K562 (cell line): ENCODE data around the gene ALG14. TPM values are rescaled to one million over a fixed set of nuclear protein-coding genes. Genes with fewer than 3 reads are reported as not detected.

Source experiments
- ARNT ChIP-seq, 2 experiments: fragments of 450-650 bp; IDR thresholded peaks; 2 replicates each; pipeline ENCODE4 v1.6.1; 2016; ENCODE audit warnings: mild to moderate bottlenecking in 1 of 2
- KHSRP ChIP-seq: fragments of 450-650 bp; IDR thresholded peaks from 2 replicates; pipeline ENCODE4 v1.6.1; 2017
- MAFK ChIP-seq: IDR thresholded peaks from 2 replicates; pipeline ENCODE4 v1.6.1; 2011; ENCODE audit warnings: low read length, improper control_type of control experiment
- MECOM ChIP-seq: fragments of 250-450 bp; sonication (Bioruptor Pico); IDR thresholded peaks from 2 replicates; pipeline ENCODE4 v1.8.0; 2022; ENCODE audit warnings: inconsistent platforms
- MYC ChIP-seq, 2 experiments: fragments of 250-450 bp in 1 of 2; sonication (Bioruptor Pico) in 1 of 2; IDR thresholded peaks; 2 replicates each; pipeline versions ENCODE4 v1.5.1 to v1.6.1; 2012 to 2021; ENCODE audit warnings: low read depth in 2 of 2, borderline replicate concordance in 1 of 2, improper control_type of control experiment in 1 of 2, low read length in 1 of 2, mild to moderate bottlenecking in 1 of 2, moderate library complexity in 1 of 2
- NR2C2 ChIP-seq, 2 experiments: fragments of 200-800 bp in 1 of 2; sonication (Bioruptor generic) in 1 of 2; sonication (generic) in 1 of 2; formaldehyde crosslinking in 1 of 2; IDR thresholded peaks; 2 replicates each; pipeline versions ENCODE4 v1.6.1 to v1.8.0; 2016 to 2022; ENCODE audit warnings: mild to moderate bottlenecking in 1 of 2, missing compliant biosample characterization in 1 of 2, missing genetic modification characterization in 1 of 2, missing genetic modification reagents in 1 of 2
- PHB2 ChIP-seq: fragments of 450-650 bp; IDR thresholded peaks from 2 replicates; pipeline ENCODE4 v1.6.1; 2017; ENCODE audit warnings: low read depth
- PURB ChIP-seq: sonication (generic); formaldehyde crosslinking; IDR thresholded peaks from 2 replicates; pipeline ENCODE4 v1.9.0; 2021; ENCODE audit warnings: low read depth, mild to moderate bottlenecking, missing genetic modification reagents
- TOE1 ChIP-seq, 2 experiments: fragments of 450-650 bp in 1 of 2; sonication (generic) in 1 of 2; formaldehyde crosslinking in 1 of 2; IDR thresholded peaks; 2 replicates each; pipeline versions ENCODE4 v1.7.1 to v1.8.0; 2016 to 2022; ENCODE audit warnings: borderline replicate concordance in 2 of 2, mild to moderate bottlenecking in 2 of 2, antibody characterized with exemption in 1 of 2, inconsistent platforms in 1 of 2, low read depth in 1 of 2, missing genetic modification reagents in 1 of 2, moderate library complexity in 1 of 2
- YY1 ChIP-seq, 3 experiments: IDR thresholded peaks; 2 replicates each; pipeline ENCODE4 v1.6.1; 2011; ENCODE audit warnings: low read length in 2 of 3, mild to moderate bottlenecking in 2 of 3, moderate library complexity in 2 of 3, borderline replicate concordance in 1 of 3, control low read depth in 1 of 3, low read depth in 1 of 3; ENCODE audit not compliant: insufficient read depth in 3 of 3, insufficient replicate concordance in 2 of 3, control insufficient read depth in 1 of 3, insufficient read length in 1 of 3; ENCODE audit errors: extremely low read depth in 1 of 3
- polyA plus RNA-seq, 8 experiments: library from polyadenylated mRNA; depleted of rRNA in 4 of 8; stranded (reverse) in 5 of 8; unstranded in 3 of 8; fragments of >200 nt; fragmentation: Nextera tagmentation in 2 of 8; fragmentation: Illumina TruSeq in 1 of 8; extraction: Ambion mirVana in 2 of 8; extraction: Trizol in 1 of 8; gene quantifications; 2 replicates each; pipeline versions ENCODE4 v1.2.1 to v1.2.3, GENCODE V29; 2011 to 2014; ENCODE audit warnings: inconsistent platforms in 1 of 8, missing spikeins in 1 of 8
- total RNA-seq, 7 experiments: library from RNA; depleted of rRNA in 6 of 7; stranded (reverse); fragments of >200 nt in 6 of 7; fragmentation: Illumina TruSeq in 2 of 7; extraction: Trizol in 2 of 7; gene quantifications; 2 replicates each; pipeline versions ENCODE4 v1.2.1 to v1.2.3, GENCODE V29; 2011 to 2021; ENCODE audit warnings: low replicate concordance in 1 of 7
- TF ChIP-seq, protein P1 (sequence below): fragments of 250-450 bp; sonication (Bioruptor Pico); IDR thresholded peaks from 2 replicates; pipeline ENCODE4 v1.8.0; 2022; ENCODE audit warnings: inconsistent platforms
- TF ChIP-seq, protein P2 (sequence below): fragments of 450-650 bp; formaldehyde crosslinking; IDR thresholded peaks from 2 replicates; pipeline ENCODE4 v1.4.0; 2020; ENCODE audit warnings: mild to moderate bottlenecking, moderate library complexity
- TF ChIP-seq, protein P3 (sequence below): fragments of 450-650 bp; IDR thresholded peaks from 2 replicates; pipeline ENCODE4 v1.6.1; 2016
- TF ChIP-seq, protein P4 (sequence below): fragments of 200-400 bp; formaldehyde crosslinking; IDR thresholded peaks from 2 replicates; pipeline ENCODE4 v1.6.1; 2017; ENCODE audit warnings: mild to moderate bottlenecking, low read depth, low read length, moderate library complexity
- TF ChIP-seq, protein P5 (sequence below): sonication (generic); formaldehyde crosslinking; IDR thresholded peaks from 2 replicates; pipeline ENCODE4 v1.8.0; 2022; ENCODE audit warnings: mild to moderate bottlenecking, missing genetic modification reagents

Gene ALG14
- total and polyA plus RNA-seq, 9 of the 15 experiments (the other 6 are each of a cell fraction or from before 2014, with no cell fraction given): 2.8 to 16.2 (median 4.9) TPM

DNA sequence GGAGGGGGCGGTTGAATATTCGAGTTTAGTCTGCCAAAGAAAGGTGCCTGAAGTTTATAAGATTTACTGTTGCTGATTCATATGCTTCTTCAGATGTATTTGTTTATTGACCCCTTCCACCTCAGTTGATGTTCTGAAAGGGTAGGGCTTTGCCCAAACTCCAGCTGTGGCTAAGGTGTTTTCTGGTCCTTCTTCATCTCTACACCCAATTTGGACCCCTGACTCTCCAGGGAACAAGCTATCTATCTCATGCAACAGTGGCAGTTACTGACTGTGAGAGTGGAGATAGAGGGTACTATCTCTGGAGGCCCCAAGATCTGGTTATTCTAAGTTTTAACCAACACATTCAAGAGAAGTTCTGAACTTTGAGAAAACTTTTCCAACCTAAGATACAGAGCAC is 12.6 kb upstream of the ALG14 start (continued):
- TF ChIP-seq, protein P1, sequence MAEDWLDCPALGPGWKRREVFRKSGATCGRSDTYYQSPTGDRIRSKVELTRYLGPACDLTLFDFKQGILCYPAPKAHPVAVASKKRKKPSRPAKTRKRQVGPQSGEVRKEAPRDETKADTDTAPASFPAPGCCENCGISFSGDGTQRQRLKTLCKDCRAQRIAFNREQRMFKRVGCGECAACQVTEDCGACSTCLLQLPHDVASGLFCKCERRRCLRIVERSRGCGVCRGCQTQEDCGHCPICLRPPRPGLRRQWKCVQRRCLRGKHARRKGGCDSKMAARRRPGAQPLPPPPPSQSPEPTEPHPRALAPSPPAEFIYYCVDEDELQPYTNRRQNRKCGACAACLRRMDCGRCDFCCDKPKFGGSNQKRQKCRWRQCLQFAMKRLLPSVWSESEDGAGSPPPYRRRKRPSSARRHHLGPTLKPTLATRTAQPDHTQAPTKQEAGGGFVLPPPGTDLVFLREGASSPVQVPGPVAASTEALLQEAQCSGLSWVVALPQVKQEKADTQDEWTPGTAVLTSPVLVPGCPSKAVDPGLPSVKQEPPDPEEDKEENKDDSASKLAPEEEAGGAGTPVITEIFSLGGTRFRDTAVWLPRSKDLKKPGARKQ: no peak
- TF ChIP-seq, protein P2, sequence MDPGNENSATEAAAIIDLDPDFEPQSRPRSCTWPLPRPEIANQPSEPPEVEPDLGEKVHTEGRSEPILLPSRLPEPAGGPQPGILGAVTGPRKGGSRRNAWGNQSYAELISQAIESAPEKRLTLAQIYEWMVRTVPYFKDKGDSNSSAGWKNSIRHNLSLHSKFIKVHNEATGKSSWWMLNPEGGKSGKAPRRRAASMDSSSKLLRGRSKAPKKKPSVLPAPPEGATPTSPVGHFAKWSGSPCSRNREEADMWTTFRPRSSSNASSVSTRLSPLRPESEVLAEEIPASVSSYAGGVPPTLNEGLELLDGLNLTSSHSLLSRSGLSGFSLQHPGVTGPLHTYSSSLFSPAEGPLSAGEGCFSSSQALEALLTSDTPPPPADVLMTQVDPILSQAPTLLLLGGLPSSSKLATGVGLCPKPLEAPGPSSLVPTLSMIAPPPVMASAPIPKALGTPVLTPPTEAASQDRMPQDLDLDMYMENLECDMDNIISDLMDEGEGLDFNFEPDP (CRISPR knock-in tag): no peak
- TF ChIP-seq MAFK (no peak), NR2C2 (CRISPR knock-in tag; IDR thresholded peaks at IDR 0.05) (no peak), NR2C2 (tag; IDR thresholded peaks at IDR 0.05) (no peak), MYC (IDR thresholded peaks at IDR 0.05; ENCODE audit: low read depth, low read length) (no peak), MYC (CRISPR knock-in tag; IDR thresholded peaks at IDR 0.05; ENCODE audit: borderline replicate concordance, low read depth) (no peak), YY1 (IDR thresholded peaks at IDR 0.05; ENCODE audit: borderline replicate concordance in 1 of 3, control insufficient read depth in 1 of 3, extremely low read depth in 1 of 3, insufficient read depth in 3 of 3, insufficient read length in 1 of 3, insufficient replicate concordance in 2 of 3, low read depth in 1 of 3, low read length in 2 of 3) (peak in 1 of 3 experiments; percentile 17), KHSRP (no peak), MECOM (0 out of 2 replicates have a peak, but pooled peaks have one; percentile 19), TOE1 (IDR thresholded peaks at IDR 0.05; ENCODE audit: borderline replicate concordance) (peak; percentile 24; the same call in 1 of the 2 replicates), TOE1 (CRISPR knock-in tag; IDR thresholded peaks at IDR 0.05; ENCODE audit: borderline replicate concordance, low read depth) (no peak), ARNT (IDR thresholded peaks at IDR 0.05) (peak; percentile 68 to 88; a peak in 3 of 4 replicates), PURB (CRISPR knock-in tag) (no peak), PHB2 (peak; percentile 20; the same call in 1 of the 2 replicates)
- TF ChIP-seq, protein P3, sequence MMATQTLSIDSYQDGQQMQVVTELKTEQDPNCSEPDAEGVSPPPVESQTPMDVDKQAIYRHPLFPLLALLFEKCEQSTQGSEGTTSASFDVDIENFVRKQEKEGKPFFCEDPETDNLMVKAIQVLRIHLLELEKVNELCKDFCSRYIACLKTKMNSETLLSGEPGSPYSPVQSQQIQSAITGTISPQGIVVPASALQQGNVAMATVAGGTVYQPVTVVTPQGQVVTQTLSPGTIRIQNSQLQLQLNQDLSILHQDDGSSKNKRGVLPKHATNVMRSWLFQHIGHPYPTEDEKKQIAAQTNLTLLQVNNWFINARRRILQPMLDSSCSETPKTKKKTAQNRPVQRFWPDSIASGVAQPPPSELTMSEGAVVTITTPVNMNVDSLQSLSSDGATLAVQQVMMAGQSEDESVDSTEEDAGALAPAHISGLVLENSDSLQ: 0 out of 2 replicates have a peak, but pooled peaks have one; percentile 15
- TF ChIP-seq, protein P4, sequence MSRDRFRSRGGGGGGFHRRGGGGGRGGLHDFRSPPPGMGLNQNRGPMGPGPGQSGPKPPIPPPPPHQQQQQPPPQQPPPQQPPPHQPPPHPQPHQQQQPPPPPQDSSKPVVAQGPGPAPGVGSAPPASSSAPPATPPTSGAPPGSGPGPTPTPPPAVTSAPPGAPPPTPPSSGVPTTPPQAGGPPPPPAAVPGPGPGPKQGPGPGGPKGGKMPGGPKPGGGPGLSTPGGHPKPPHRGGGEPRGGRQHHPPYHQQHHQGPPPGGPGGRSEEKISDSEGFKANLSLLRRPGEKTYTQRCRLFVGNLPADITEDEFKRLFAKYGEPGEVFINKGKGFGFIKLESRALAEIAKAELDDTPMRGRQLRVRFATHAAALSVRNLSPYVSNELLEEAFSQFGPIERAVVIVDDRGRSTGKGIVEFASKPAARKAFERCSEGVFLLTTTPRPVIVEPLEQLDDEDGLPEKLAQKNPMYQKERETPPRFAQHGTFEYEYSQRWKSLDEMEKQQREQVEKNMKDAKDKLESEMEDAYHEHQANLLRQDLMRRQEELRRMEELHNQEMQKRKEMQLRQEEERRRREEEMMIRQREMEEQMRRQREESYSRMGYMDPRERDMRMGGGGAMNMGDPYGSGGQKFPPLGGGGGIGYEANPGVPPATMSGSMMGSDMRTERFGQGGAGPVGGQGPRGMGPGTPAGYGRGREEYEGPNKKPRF: no peak
- TF ChIP-seq, protein P5, sequence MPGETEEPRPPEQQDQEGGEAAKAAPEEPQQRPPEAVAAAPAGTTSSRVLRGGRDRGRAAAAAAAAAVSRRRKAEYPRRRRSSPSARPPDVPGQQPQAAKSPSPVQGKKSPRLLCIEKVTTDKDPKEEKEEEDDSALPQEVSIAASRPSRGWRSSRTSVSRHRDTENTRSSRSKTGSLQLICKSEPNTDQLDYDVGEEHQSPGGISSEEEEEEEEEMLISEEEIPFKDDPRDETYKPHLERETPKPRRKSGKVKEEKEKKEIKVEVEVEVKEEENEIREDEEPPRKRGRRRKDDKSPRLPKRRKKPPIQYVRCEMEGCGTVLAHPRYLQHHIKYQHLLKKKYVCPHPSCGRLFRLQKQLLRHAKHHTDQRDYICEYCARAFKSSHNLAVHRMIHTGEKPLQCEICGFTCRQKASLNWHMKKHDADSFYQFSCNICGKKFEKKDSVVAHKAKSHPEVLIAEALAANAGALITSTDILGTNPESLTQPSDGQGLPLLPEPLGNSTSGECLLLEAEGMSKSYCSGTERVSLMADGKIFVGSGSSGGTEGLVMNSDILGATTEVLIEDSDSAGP (CRISPR knock-in tag): no peak
